Thyroid gland (tissue), 4 donors: ENCODE results near the gene BTBD9.

Experiments
- CTCF ChIP-seq, 6 experiments: fragments of 200-600 bp in 3 of 6; fragments of 450-650 bp in 3 of 6; sonication (generic) in 3 of 6; IDR thresholded peaks; one replicate each; pipeline ENCODE4 v1.5.1; 2016 to 2019; ENCODE audit warnings: antibody characterized with exemption in 6 of 6, mild to moderate bottlenecking in 2 of 6, inconsistent platforms in 1 of 6, moderate library complexity in 1 of 6
- POLR2A ChIP-seq, 2 donors: fragments of 450-650 bp; IDR thresholded peaks; one replicate each; pipeline ENCODE4 v1.6.1; 2017; ENCODE audit warnings: antibody characterized with exemption in 2 of 2, mild to moderate bottlenecking in 2 of 2, moderate library complexity in 1 of 2

- TF ChIP-seq CTCF (IDR thresholded peaks at IDR 0.05) = no peak
- TF ChIP-seq POLR2A (IDR thresholded peaks at IDR 0.05) = no peak
Measured at GRCh38 chr6:38163186-38164130, 476.3 kb downstream of the BTBD9 start.
